Tibial artery (tissue), 4 donors: ENCODE results near the gene CCDC138.

Experiments used
- DNase-seq, 2 donors: peaks; one replicate each; pipeline ENCODE4 v3.0.0-alpha.2; 2019
- H3K27ac ChIP-seq, 2 donors: fragments of 200-600 bp; sonication (generic) in 1 of 2; 1 replicate in 1 of 2; 2 replicates in 1 of 2; pipeline ENCODE4 v1.5.1; 2018 to 2019; ENCODE audit warnings: mild to moderate bottlenecking in 1 of 2
- H3K27me3 ChIP-seq, 2 donors: fragments of 200-600 bp; sonication (generic) in 1 of 2; one replicate each; pipeline versions ENCODE4 v1.5.1 to v1.6.0; 2016 to 2019
- H3K36me3 ChIP-seq, 3 donors: fragments of 200-600 bp; sonication (generic) in 2 of 3; one replicate each; pipeline ENCODE4 v1.5.1; 2016 to 2019; ENCODE audit warnings: mild to moderate bottlenecking in 2 of 3
- H3K4me1 ChIP-seq, 4 donors: fragments of 200-600 bp; sonication (generic) in 2 of 4; 1 replicate in 3 of 4; 2 replicates in 1 of 4; pipeline ENCODE4 v1.5.1; 2016 to 2019
- H3K4me3 ChIP-seq, 2 donors: fragments of 200-600 bp; sonication (generic) in 1 of 2; 1 replicate in 1 of 2; 2 replicates in 1 of 2; pipeline ENCODE4 v1.5.1; 2018 to 2019; ENCODE audit warnings: mild to moderate bottlenecking in 2 of 2
- H3K9me3 ChIP-seq, 3 donors: fragments of 200-600 bp; sonication (generic) in 1 of 3; one replicate each; pipeline ENCODE4 v1.5.1; 2016 to 2019
- CTCF ChIP-seq, 2 experiments: fragments of 200-600 bp in 1 of 2; fragments of 450-650 bp in 1 of 2; IDR thresholded peaks; one replicate each; pipeline ENCODE4 v1.5.1; 2017 to 2019; ENCODE audit warnings: antibody characterized with exemption in 2 of 2, mild to moderate bottlenecking in 1 of 2, moderate library complexity in 1 of 2
- intact Hi-C: fragments of 100-400 bp; cut with DNase I; formaldehyde crosslinking; loops from one replicate; pipeline ENCODE4 v1.15.0; 2023; ENCODE audit warnings: low total_unique reads

CCDC138 gene

GRCh38 chr2:108910541-108911396 is 124.2 kb downstream of the CCDC138 start:
- no peak for TF ChIP-seq CTCF (IDR thresholded peaks at IDR 0.05)
- Histone ChIP-seq H3K27me3 (peaks cover 0 to 4% of the 10 kb centered on the region in 2 donors), H3K9me3 (no peaks in the 10 kb centered on the region), H3K36me3 (no peaks in the 10 kb centered on the region), H3K27ac (no peak overlapping the region), H3K4me3 (no peak overlapping the region), H3K4me1 (peaks cover 0 to 4% (median under 1%) of the 10 kb centered on the region in 4 donors)
- intact Hi-C loops = no loop called here
- no peak for DNase-seq

GRCh38 chr2:108911401-108911800 is 124.8 kb downstream of the CCDC138 start:
- no peak for TF ChIP-seq CTCF (IDR thresholded peaks at IDR 0.05)
- no peak overlapping the region for H3K27ac ChIP-seq
- H3K27me3 ChIP-seq = peaks cover 0 to 4% of the 10 kb centered on the region in 2 donors
- H3K9me3 ChIP-seq = no peaks in the 10 kb centered on the region
- DNase-seq = peak in 1 of 2 donors; percentile 33
- no peak overlapping the region for H3K4me3 ChIP-seq
- no peaks in the 10 kb centered on the region for H3K36me3 ChIP-seq
- intact Hi-C loops = no loop called here
- H3K4me1 ChIP-seq = no peaks in the 10 kb centered on the region

GRCh38 chr2:108911807-108912628 is 125.4 kb downstream of the CCDC138 start:
- Histone ChIP-seq H3K4me3 (no peak overlapping the region), H3K4me1 (no peaks in the 10 kb centered on the region), H3K9me3 (no peaks in the 10 kb centered on the region), H3K36me3 (no peaks in the 10 kb centered on the region), H3K27ac (no peak overlapping the region), H3K27me3 (peaks cover 0 to 4% of the 10 kb centered on the region in 2 donors)
- DNase-seq = peak in 1 of 2 donors; percentile 51
- TF ChIP-seq CTCF (IDR thresholded peaks at IDR 0.05) = no peak
- intact Hi-C loops = no loop called here

- intact Hi-C loops = no loop called here
- DNase-seq = peak in 1 of 2 donors; percentile 40
- Histone ChIP-seq H3K27ac (no peak overlapping the region), H3K4me3 (no peak overlapping the region), H3K9me3 (no peaks in the 10 kb centered on the region), H3K36me3 (no peaks in the 10 kb centered on the region), H3K4me1 (no peaks in the 10 kb centered on the region), H3K27me3 (peaks cover 0 to 4% of the 10 kb centered on the region in 2 donors)
- TF ChIP-seq CTCF (IDR thresholded peaks at IDR 0.05) = no peak
Observed at GRCh38 chr2:108912629-108912902, 126.0 kb downstream of the CCDC138 start.

- DNase-seq = peak in 1 of 2 donors; percentile 49
- no peak for TF ChIP-seq CTCF (IDR thresholded peaks at IDR 0.05)
- Histone ChIP-seq H3K36me3 (no peaks in the 10 kb centered on the region), H3K9me3 (no peaks in the 10 kb centered on the region), H3K27ac (no peak overlapping the region), H3K4me3 (no peak overlapping the region), H3K27me3 (peaks cover 0 to 12% of the 10 kb centered on the region in 2 donors), H3K4me1 (no peaks in the 10 kb centered on the region)
- intact Hi-C loops = no loop called here
Observed at GRCh38 chr2:108916122-108916795, 129.7 kb downstream of the CCDC138 start.
